OCI-LY3 (cell line): ENCODE data around the gene AGT.

Source experiments
- EZH2phosphoT487 ChIP-seq: fragments of 200-600 bp; shearing (Covaris generic); IDR thresholded peaks from 2 replicates; pipeline ENCODE4 v1.6.1; 2018; ENCODE audit warnings: antibody characterized with exemption, mixed run types, low read depth
- TF ChIP-seq, protein P1 (sequence below): fragments of 200-600, 300-600 bp; sonication (generic); IDR thresholded peaks from 2 replicates; pipeline ENCODE4 v1.5.1; 2014; ENCODE audit warnings: antibody characterized with exemption, low read length, low read depth

DNA sequence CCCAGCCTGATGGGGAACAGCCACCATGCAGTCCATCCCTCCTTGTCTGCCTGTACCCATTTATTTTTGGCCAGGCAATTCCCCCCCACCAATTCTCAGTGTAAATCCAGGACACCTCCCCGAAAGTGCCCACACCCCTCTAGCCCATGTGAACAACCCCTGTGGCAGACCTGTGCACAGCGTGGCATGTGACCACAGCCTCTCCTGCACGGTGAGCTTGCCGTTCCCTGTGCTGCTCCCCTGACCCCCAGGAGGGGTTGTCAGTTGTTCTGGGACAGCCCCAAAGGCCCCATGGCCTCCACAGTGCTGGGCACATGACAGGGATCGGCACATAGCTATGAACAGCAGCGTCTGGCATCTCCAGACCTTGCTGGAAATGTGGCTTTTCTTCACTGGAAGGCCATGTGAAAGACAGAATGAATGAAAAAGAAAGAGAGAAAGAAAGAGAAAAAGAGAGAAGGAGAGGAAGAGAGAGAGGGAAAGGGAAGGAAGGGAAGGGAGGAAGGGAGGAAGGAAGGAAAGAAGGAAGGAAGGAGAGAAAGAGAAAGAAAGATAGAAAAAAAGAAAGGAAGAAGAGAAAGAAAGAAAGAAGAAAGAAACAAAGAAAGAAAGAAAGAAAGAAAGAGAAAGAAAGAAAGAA is 37.2 kb upstream of the AGT start:
- TF ChIP-seq, protein P1, sequence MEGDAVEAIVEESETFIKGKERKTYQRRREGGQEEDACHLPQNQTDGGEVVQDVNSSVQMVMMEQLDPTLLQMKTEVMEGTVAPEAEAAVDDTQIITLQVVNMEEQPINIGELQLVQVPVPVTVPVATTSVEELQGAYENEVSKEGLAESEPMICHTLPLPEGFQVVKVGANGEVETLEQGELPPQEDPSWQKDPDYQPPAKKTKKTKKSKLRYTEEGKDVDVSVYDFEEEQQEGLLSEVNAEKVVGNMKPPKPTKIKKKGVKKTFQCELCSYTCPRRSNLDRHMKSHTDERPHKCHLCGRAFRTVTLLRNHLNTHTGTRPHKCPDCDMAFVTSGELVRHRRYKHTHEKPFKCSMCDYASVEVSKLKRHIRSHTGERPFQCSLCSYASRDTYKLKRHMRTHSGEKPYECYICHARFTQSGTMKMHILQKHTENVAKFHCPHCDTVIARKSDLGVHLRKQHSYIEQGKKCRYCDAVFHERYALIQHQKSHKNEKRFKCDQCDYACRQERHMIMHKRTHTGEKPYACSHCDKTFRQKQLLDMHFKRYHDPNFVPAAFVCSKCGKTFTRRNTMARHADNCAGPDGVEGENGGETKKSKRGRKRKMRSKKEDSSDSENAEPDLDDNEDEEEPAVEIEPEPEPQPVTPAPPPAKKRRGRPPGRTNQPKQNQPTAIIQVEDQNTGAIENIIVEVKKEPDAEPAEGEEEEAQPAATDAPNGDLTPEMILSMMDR: no peak
- no peak for TF ChIP-seq EZH2phosphoT487
